Measurements from ENCODE around the gene MORN5.

Gene MORN5

DNA sequence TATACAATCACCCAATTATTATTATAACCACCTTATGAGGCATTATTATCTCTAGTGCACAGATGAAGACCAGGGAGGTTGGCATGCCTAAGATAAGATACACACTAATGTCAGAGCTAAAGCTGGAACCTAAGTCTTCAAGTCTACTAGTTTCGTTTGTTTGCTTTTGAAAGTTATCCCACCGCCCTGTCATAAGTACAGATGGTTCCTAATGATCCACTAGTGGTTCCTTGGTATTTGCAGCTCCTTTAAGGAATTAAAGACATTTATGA lies 14.2 kb upstream of the MORN5 start:
- DNase-seq, result no peak
- Histone ChIP-seq H3K18ac (ENCODE audit: low read depth in 1 of 2, low read length in 2 of 2) (no peak overlapping the region), H4K8ac (ENCODE audit: low read length) (no peak overlapping the region), H2AK5ac (ENCODE audit: low read length, severe bottlenecking) (no peak overlapping the region), H3K27me3 (ENCODE audit: control insufficient read depth in 1 of 2, insufficient read depth in 1 of 2, low read length in 2 of 2) (no peaks in the 10 kb centered on the region), H2BK120ac (ENCODE audit: low read depth, low read length) (no peak overlapping the region), H3K4me2 (ENCODE audit: low read length, poor library complexity, severe bottlenecking) (no peak overlapping the region), H3K36me3 (ENCODE audit: control insufficient read depth in 1 of 2, insufficient read depth in 2 of 2, low read depth in 1 of 2, low read length in 2 of 2) (peaks cover 32 to 75% of the 10 kb centered on the region in 2 experiments), H3K4ac (ENCODE audit: low read depth in 1 of 2, low read length in 2 of 2) (no peak overlapping the region), H3K9ac (ENCODE audit: low read length) (no peak overlapping the region), H2BK12ac (ENCODE audit: low read length in 2 of 2) (no peak overlapping the region), H4K91ac (ENCODE audit: low read length) (no peak overlapping the region), H2AFZ (ENCODE audit: low read depth, low read length) (no peak overlapping the region), H3K23ac (ENCODE audit: low read length in 2 of 2) (no peak overlapping the region), H3K27ac (ENCODE audit: low read length, poor library complexity, severe bottlenecking) (no peak overlapping the region), H3K79me1 (replicated peaks; ENCODE audit: low read length, poor library complexity, severe bottlenecking) (peaks cover 18% of the 10 kb centered on the region), H2BK15ac (ENCODE audit: low read depth, poor library complexity, severe bottlenecking) (no peak overlapping the region), H3K4me3 (ENCODE audit: insufficient read depth in 1 of 2, low read depth in 1 of 2, low read length in 2 of 2) (no peak overlapping the region), H2BK5ac (ENCODE audit: low read depth, low read length, poor library complexity, severe bottlenecking) (no peak overlapping the region), H3K4me1 (ENCODE audit: control insufficient read depth, insufficient read depth, low read depth, low read length) (no peaks in the 10 kb centered on the region), H3K14ac (ENCODE audit: low read length in 2 of 2) (no peak overlapping the region), H3K9me3 (ENCODE audit: control insufficient read depth, low read length) (no peaks in the 10 kb centered on the region)
- WGBS, result 100% methylated on average over 2 of the region's 2 CpGs

DNA sequence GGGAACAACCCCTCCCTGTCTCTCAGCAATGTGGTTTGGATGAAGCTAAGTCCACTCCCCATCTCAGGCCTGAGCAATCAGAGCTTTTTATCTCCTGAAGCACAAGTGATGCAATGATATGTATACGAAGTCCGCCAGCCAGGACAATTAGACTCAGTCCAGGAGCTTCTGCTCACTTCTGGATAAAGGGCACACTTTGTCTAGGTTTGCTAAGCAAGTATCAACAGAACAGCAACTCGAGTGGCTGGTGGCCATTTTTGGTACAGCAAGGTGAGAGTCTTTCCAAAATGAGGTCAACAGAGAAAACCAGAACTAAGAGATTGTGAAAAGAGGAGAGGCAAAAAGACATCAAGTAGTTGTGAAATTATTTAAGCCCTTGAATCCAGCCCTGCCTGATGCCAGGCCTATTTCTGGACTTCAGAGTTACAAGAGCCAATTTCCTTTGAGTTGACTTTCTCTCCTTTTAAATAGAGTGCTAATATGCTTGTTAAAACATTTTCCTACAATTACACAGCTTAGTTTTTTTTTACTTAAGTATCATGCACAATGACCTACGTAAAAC lies 8.4 kb upstream of the MORN5 start:
- H3K79me1 ChIP-seq (replicated peaks; ENCODE audit: low read length, poor library complexity, severe bottlenecking), result peaks cover 26% of the 10 kb centered on the region
- no peaks in the 10 kb centered on the region for H3K4me1 ChIP-seq (ENCODE audit: control insufficient read depth, insufficient read depth, low read depth, low read length)
- H2AFZ ChIP-seq (ENCODE audit: low read depth, low read length), result no peak overlapping the region
- H2BK12ac ChIP-seq (ENCODE audit: low read length in 2 of 2), result no peak overlapping the region
- no peak overlapping the region for H2BK15ac ChIP-seq (ENCODE audit: low read depth, poor library complexity, severe bottlenecking)
- no peak for DNase-seq
- H3K36me3 ChIP-seq (ENCODE audit: control insufficient read depth in 1 of 2, insufficient read depth in 2 of 2, low read depth in 1 of 2, low read length in 2 of 2), result peaks cover 16 to 35% of the 10 kb centered on the region in 2 experiments
- no peak overlapping the region for H2BK5ac ChIP-seq (ENCODE audit: low read depth, low read length, poor library complexity, severe bottlenecking)
- H4K91ac ChIP-seq (ENCODE audit: low read length), result no peak overlapping the region
- H3K4me2 ChIP-seq (ENCODE audit: low read length, poor library complexity, severe bottlenecking), result no peak overlapping the region
- no peak overlapping the region for H3K4me3 ChIP-seq (ENCODE audit: insufficient read depth in 1 of 2, low read depth in 1 of 2, low read length in 2 of 2)
- WGBS, result 94% methylated on average over 4 of the region's 4 CpGs
- H3K23ac ChIP-seq (ENCODE audit: low read length in 2 of 2), result no peak overlapping the region
- no peak overlapping the region for H3K14ac ChIP-seq (ENCODE audit: low read length in 2 of 2)
- H4K8ac ChIP-seq (ENCODE audit: low read length), result no peak overlapping the region
- no peak overlapping the region for H3K27ac ChIP-seq (ENCODE audit: low read length, poor library complexity, severe bottlenecking)
- no peaks in the 10 kb centered on the region for H3K9me3 ChIP-seq (ENCODE audit: control insufficient read depth, low read length)
- H3K18ac ChIP-seq (ENCODE audit: low read depth in 1 of 2, low read length in 2 of 2), result no peak overlapping the region
- H3K4ac ChIP-seq (ENCODE audit: low read depth in 1 of 2, low read length in 2 of 2), result no peak overlapping the region
- H2BK120ac ChIP-seq (ENCODE audit: low read depth, low read length), result no peak overlapping the region
- no peak overlapping the region for H2AK5ac ChIP-seq (ENCODE audit: low read length, severe bottlenecking)
- no peaks in the 10 kb centered on the region for H3K27me3 ChIP-seq (ENCODE audit: control insufficient read depth in 1 of 2, insufficient read depth in 1 of 2, low read length in 2 of 2)
- no peak overlapping the region for H3K9ac ChIP-seq (ENCODE audit: low read length)

DNA sequence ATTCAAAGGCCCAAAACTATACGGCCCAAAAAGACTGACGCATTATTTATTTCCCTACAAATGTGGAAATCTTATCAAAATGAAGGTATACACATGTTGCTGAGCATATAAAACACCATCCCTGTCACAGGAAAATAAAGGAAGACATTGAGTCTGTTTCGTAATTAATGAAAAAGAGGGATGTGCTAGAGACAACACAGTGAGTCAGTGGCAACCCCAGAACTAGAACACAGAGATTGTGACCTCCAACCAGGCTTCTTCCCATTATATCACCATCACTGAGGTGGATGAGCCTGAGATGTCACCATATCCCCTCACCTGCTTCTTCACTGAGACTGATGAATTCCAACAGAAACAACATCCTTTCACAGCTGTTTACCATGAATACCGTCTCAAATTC lies 3.9 kb upstream of the MORN5 start:
- H2BK15ac ChIP-seq (ENCODE audit: low read depth, poor library complexity, severe bottlenecking), result no peak overlapping the region
- no peak overlapping the region for H2BK120ac ChIP-seq (ENCODE audit: low read depth, low read length)
- no peaks in the 10 kb centered on the region for H3K4me1 ChIP-seq (ENCODE audit: control insufficient read depth, insufficient read depth, low read depth, low read length)
- H3K23ac ChIP-seq (ENCODE audit: low read length in 2 of 2), result no peak overlapping the region
- no peak overlapping the region for H4K91ac ChIP-seq (ENCODE audit: low read length)
- H3K9me3 ChIP-seq (ENCODE audit: control insufficient read depth, low read length), result no peaks in the 10 kb centered on the region
- no peak overlapping the region for H2BK5ac ChIP-seq (ENCODE audit: low read depth, low read length, poor library complexity, severe bottlenecking)
- H3K27me3 ChIP-seq (ENCODE audit: control insufficient read depth in 1 of 2, insufficient read depth in 1 of 2, low read length in 2 of 2), result no peaks in the 10 kb centered on the region
- over 99% methylated on average over 2 of the region's 4 CpGs for WGBS
- no peak overlapping the region for H2AK5ac ChIP-seq (ENCODE audit: low read length, severe bottlenecking)
- no peak overlapping the region for H3K4me2 ChIP-seq (ENCODE audit: low read length, poor library complexity, severe bottlenecking)
- H3K4me3 ChIP-seq (ENCODE audit: insufficient read depth in 1 of 2, low read depth in 1 of 2, low read length in 2 of 2), result no peak overlapping the region
- H3K14ac ChIP-seq (ENCODE audit: low read length in 2 of 2), result no peak overlapping the region
- no peak overlapping the region for H2AFZ ChIP-seq (ENCODE audit: low read depth, low read length)
- H2BK12ac ChIP-seq (ENCODE audit: low read length in 2 of 2), result no peak overlapping the region
- peak; percentile 14 for DNase-seq
- H3K36me3 ChIP-seq (ENCODE audit: control insufficient read depth in 1 of 2, insufficient read depth in 2 of 2, low read depth in 1 of 2, low read length in 2 of 2), result peaks cover 3 to 6% of the 10 kb centered on the region in 2 experiments
- no peak overlapping the region for H4K8ac ChIP-seq (ENCODE audit: low read length)
- no peak overlapping the region for H3K18ac ChIP-seq (ENCODE audit: low read depth in 1 of 2, low read length in 2 of 2)
- peaks cover 31% of the 10 kb centered on the region for H3K79me1 ChIP-seq (replicated peaks; ENCODE audit: low read length, poor library complexity, severe bottlenecking)
- H3K27ac ChIP-seq (ENCODE audit: low read length, poor library complexity, severe bottlenecking), result no peak overlapping the region
- H3K4ac ChIP-seq (ENCODE audit: low read depth in 1 of 2, low read length in 2 of 2), result no peak overlapping the region
- no peak overlapping the region for H3K9ac ChIP-seq (ENCODE audit: low read length)

DNA sequence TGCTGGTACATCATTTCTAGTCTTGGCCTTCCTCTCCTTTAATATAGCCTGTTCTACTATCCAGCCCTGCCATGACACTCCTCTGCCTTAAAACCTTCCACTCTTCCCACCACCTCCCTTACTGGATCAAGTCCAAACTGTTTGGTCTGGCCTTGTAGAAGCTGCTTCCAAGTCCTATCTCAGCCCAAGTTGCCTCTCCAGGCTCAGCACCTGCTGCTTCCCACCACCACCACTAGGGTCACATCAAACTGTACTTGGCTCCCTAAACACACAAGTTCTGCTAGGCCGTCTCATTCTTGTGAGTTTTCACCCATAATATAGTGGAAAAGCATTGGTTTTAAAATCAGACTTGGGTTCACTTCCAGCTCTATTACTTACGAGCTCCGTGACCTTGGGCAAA lies 1.5 kb upstream of the MORN5 start:
- Histone ChIP-seq H3K9ac (ENCODE audit: low read length) (no peak overlapping the region), H3K9me3 (ENCODE audit: control insufficient read depth, low read length) (peaks cover 8% of the 10 kb centered on the region), H4K91ac (ENCODE audit: low read length) (no peak overlapping the region), H3K79me1 (replicated peaks; ENCODE audit: low read length, poor library complexity, severe bottlenecking) (peaks cover 21% of the 10 kb centered on the region), H3K4ac (ENCODE audit: low read depth in 1 of 2, low read length in 2 of 2) (no peak overlapping the region), H3K14ac (ENCODE audit: low read length in 2 of 2) (no peak overlapping the region), H3K36me3 (ENCODE audit: control insufficient read depth in 1 of 2, insufficient read depth in 2 of 2, low read depth in 1 of 2, low read length in 2 of 2) (no peaks in the 10 kb centered on the region), H2BK5ac (ENCODE audit: low read depth, low read length, poor library complexity, severe bottlenecking) (no peak overlapping the region), H3K27me3 (ENCODE audit: control insufficient read depth in 1 of 2, insufficient read depth in 1 of 2, low read length in 2 of 2) (peaks cover 9 to 11% of the 10 kb centered on the region in 2 experiments), H2BK12ac (ENCODE audit: low read length in 2 of 2) (no peak overlapping the region), H2AFZ (ENCODE audit: low read depth, low read length) (no peak overlapping the region), H4K8ac (ENCODE audit: low read length) (no peak overlapping the region), H2BK120ac (ENCODE audit: low read depth, low read length) (no peak overlapping the region), H3K18ac (ENCODE audit: low read depth in 1 of 2, low read length in 2 of 2) (no peak overlapping the region), H3K4me1 (ENCODE audit: control insufficient read depth, insufficient read depth, low read depth, low read length) (no peaks in the 10 kb centered on the region), H2AK5ac (ENCODE audit: low read length, severe bottlenecking) (no peak overlapping the region), H3K27ac (ENCODE audit: low read length, poor library complexity, severe bottlenecking) (no peak overlapping the region), H3K4me2 (ENCODE audit: low read length, poor library complexity, severe bottlenecking) (no peak overlapping the region), H3K4me3 (ENCODE audit: insufficient read depth in 1 of 2, low read depth in 1 of 2, low read length in 2 of 2) (peak overlapping the region in 1 of 2 experiments; percentile 5), H3K23ac (ENCODE audit: low read length in 2 of 2) (no peak overlapping the region), H2BK15ac (ENCODE audit: low read depth, poor library complexity, severe bottlenecking) (no peak overlapping the region)
- peak; percentile 74 for DNase-seq
- 100% methylated on average over 1 of the region's 3 CpGs for WGBS

Measured in mesenchymal stem cell (in vitro differentiated cells and primary cell).